ENCODE measurements around the gene ACKR1. TPM values are rescaled to one million over a fixed set of nuclear protein-coding genes. Genes with fewer than 3 reads are reported as not detected.

Gene ACKR1
- total and polyA plus RNA-seq, 9 donors: 5.6 to 43.0 (median 36.2) TPM

DNA sequence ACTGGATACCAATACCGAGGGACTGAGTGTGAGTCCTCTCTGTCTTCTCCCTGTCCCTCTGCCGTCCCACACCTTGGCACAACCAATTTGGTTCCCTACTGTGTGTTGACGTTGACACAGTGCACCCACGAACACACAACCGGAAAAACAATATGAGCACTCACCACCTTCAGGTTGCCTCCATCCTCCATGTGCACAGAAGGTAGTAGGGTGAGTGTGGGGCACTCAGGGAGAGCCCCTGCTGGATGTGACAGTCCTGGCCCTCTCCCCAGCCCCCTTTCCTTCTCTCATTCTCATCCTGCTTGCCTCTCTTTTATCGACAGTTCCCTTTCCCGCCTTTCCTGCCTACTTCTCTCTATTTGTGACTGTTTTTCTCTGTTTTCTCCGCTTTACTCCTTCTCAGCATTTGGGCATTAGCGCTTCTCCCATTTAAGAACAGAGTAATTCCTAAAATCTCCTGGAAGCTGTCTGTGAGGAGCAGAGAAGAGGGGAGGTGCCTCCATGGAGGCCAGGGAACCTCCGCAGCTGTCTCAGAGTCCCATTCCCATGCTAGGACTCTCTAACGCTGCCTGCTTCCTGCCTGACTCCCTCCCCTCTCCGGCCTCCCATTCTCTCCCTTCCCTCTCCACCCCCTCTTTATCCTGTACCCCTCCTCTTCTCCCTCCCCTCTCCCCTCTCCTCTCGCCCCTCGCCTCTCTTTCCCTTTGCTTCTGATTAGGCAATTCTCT lies 16.9 kb upstream of the ACKR1 start:
- no peak for TF ChIP-seq POLR2A (IDR thresholded peaks at IDR 0.05)
- TF ChIP-seq CTCF (IDR thresholded peaks at IDR 0.05): no peak
- no peak for TF ChIP-seq EP300 (IDR thresholded peaks at IDR 0.05)
- Histone ChIP-seq H3K4me3 (peak overlapping the region; percentile 16), H3K4me1 (ENCODE audit: insufficient read depth) (peaks cover 2% of the 10 kb centered on the region), H3K27ac (no peak overlapping the region), H3K9me3 (no peaks in the 10 kb centered on the region), H3K36me3 (no peaks in the 10 kb centered on the region), H3K27me3 (no peaks in the 10 kb centered on the region)
- WGBS, 3 donors: 19 to 27% (median 19%) methylated on average over 14 of the region's 14 CpGs
- DNase-seq: no peak
- intact Hi-C loops (cut with DNase I): no loop called here

GRCh38 chr1:159188375-159188788 lies 16.3 kb upstream of the ACKR1 start:
- no peaks in the 10 kb centered on the region for H3K27me3 ChIP-seq
- H3K36me3 ChIP-seq: no peaks in the 10 kb centered on the region
- H3K9me3 ChIP-seq: no peaks in the 10 kb centered on the region
- peak; percentile 23 to 63 (median 41) for DNase-seq
- H3K4me3 ChIP-seq: peak overlapping the region; percentile 16
- intact Hi-C loops (cut with DNase I): no loop called here
- no peak overlapping the region for H3K27ac ChIP-seq
- peaks cover 2% of the 10 kb centered on the region for H3K4me1 ChIP-seq (ENCODE audit: insufficient read depth)
- TF ChIP-seq POLR2A (IDR thresholded peaks at IDR 0.05) (no peak), CTCF (IDR thresholded peaks at IDR 0.05) (no peak), EP300 (IDR thresholded peaks at IDR 0.05) (no peak)
- WGBS, 3 donors: 1% methylated on average over 24 of the region's 24 CpGs

GRCh38 chr1:159190441-159190840 lies 14.2 kb upstream of the ACKR1 start:
- no peak for DNase-seq
- TF ChIP-seq EP300 (IDR thresholded peaks at IDR 0.05) (no peak), POLR2A (IDR thresholded peaks at IDR 0.05) (no peak)
- Histone ChIP-seq H3K4me3 (no peak overlapping the region), H3K36me3 (no peaks in the 10 kb centered on the region), H3K27me3 (no peaks in the 10 kb centered on the region), H3K9me3 (no peaks in the 10 kb centered on the region), H3K4me1 (ENCODE audit: insufficient read depth) (peaks cover 2% of the 10 kb centered on the region), H3K27ac (no peak overlapping the region)
- 66 to 81% (median 67%) methylated on average over 2 of the region's 2 CpGs for WGBS, 3 donors
- intact Hi-C loops (cut with DNase I): no loop called here

- intact Hi-C loops (cut with DNase I): loop anchor here in 1 of 4 donors (5.0 kb wide), 1 partner anchor 34 kb away; no protein-coding TSS in a partner anchor
- H3K4me3 ChIP-seq: no peak overlapping the region
- TF ChIP-seq CTCF (IDR thresholded peaks at IDR 0.05): no peak
- no peak for TF ChIP-seq POLR2A (IDR thresholded peaks at IDR 0.05)
- TF ChIP-seq EP300 (IDR thresholded peaks at IDR 0.05): no peak
- no peaks in the 10 kb centered on the region for H3K9me3 ChIP-seq
- H3K27ac ChIP-seq: no peak overlapping the region
- no peaks in the 10 kb centered on the region for H3K36me3 ChIP-seq
- DNase-seq: no peak
- no peaks in the 10 kb centered on the region for H3K4me1 ChIP-seq (ENCODE audit: insufficient read depth)
- no peaks in the 10 kb centered on the region for H3K27me3 ChIP-seq
- 41 to 57% (median 52%) methylated on average over 5 of the region's 5 CpGs for WGBS, 3 donors
Measured at GRCh38 chr1:159196543-159196942, 8.1 kb upstream of the ACKR1 start.
